HG03196 (cell line): ENCODE measurements around the gene TESK2.
"Not testable (repeated sequence)": the region's sequence is repeated elsewhere in the genome, so short reads cannot be mapped to it uniquely, and the experiment has no call there.

Experiments used
- ATAC-seq: cut with Tn5 transposase; IDR thresholded peaks from one replicate; pipeline ENCODE4 v1.9.1; 2021; ENCODE audit not compliant: unreplicated experiment

TESK2 gene

DNA sequence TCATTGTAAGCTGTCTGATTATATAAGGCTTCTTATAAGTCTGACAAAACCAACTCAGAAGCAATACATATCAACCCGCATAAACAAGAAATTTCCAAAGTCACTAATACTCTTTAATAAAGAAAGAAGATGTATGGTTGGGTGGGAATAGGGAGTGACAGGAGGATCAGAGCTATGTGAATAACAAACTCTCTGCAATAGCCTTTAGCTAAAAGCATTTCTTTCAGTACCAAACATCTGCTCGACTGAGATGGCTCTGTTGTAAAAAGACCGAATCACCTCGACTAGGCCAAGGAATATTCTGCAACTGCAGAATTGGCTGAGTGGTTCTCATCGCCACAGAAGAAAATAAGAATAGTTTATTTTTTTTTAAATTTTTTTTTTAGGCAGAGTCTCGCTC lies 111.4 kb downstream of the TESK2 start:
- ATAC-seq = no peak

DNA sequence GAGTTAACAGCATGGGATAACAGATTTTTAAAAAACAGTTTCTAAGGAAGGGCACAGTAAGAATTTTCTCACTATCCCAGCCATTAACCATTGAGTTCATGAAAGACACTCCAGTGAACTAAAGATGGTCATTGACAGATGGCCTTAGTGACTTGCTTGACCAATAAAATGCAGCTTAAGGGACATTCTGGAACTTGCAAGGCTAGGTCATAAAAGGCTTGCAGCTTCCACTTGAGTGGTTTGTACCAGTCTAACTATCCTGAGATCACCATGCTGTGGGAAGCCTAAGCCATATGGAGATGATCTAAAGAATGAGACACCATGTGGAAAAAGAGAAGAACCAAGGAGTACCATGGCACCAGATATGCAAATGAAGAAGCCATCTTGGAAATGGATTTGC lies 112.8 kb downstream of the TESK2 start:
- no peak for ATAC-seq

DNA sequence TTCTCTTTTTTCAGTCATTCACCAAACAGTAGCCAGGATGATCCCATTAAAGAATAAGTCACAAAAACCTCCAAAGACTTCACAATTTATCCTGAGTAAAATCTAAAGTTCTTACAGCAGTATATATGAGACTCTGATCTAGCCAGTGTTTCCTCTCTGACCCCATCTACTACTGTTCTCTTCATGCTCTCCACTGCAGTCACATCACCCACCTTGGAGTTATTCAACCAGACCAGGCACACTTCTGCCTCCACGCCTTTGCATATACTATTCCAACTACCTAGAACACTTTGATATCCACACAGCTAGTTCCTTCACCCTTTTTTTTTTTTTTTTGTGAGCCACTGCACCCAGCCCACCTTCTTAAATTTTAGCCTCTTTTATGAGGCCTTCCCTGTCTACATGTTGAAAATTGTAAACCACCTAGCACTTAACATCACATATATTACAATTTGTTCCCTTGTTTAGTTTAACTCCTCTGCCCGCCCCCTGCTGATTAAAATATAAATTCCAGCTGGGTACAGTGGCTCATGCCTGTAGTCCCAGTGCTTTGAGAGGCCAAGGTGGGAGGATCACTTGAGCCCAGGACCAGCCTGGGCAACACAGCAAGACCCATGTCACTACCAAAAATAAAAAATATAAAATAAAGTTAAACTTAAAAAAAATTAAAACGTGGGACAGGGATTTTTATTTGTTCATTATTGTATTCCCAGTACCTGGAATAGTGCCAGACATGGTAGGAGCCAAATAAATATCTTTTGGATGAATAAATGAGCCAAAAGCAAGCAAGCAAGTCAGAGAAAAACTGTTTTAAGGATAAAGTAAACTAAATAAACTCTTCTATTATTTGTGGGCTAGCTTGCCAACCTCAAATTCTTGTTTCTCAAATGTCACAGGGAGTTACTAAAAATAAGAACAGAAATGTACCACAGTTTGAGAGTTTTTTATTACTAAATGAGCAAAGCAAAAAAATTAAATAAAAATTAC lies 115.6 kb downstream of the TESK2 start:
- no peak for ATAC-seq

DNA sequence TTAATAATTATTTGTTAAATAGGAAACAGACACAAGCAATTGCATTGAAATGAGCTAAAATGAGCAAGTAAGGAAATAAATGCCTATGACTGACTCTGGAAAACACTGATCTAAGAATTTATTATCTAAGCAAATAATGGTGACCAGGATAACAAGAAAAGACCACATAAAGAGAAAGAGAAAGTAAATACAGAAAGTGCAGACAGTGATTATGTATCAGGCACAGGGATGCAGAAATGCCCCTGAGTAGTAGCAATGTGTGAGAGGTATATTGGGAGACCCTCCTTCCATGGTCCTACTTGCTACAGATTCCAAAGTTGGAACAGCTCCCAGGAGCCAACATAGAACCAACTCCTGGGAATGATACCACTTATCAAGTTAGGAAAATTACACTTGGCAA lies 117.4 kb downstream of the TESK2 start:
- no peak for ATAC-seq

DNA sequence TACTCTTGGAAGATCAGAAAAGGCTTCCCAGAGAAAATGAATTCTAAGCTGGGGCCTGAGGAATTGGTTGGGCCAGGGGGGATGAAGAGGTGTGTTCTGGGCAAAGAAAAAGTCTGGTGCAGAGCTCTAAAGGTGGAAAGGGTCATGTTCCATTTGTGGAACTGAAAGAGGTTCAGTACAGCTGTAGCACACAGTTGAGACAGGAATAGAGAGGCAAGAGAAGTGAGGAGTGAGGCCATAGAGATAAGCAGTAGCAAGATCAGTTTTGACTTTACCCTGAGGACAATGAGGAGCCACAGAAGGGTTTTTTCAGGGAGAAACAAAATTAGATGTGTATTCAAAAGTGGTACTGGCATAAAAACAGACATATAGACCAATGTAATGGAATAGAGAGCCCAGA lies 120.4 kb downstream of the TESK2 start:
- ATAC-seq = no peak

DNA sequence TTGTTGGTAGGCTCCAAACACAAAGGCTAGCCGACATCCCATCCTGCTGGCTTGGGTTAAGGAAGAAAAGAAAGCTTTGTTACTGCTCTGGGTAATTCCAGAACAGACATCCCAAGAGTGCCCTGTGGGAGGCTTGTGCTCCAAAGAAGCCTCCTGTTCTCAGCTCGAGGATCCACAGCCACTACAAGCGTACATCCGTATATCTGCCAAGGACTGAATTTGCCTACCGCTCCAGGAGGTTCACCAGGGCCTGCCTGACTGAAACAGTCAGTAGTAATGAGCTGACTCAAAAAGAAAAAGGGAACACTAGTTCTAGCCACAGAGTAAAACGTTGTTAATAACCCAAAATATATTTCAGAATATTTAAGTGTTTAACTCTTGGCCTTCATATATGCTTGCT lies 125.9 kb downstream of the TESK2 start:
- no peak for ATAC-seq

DNA sequence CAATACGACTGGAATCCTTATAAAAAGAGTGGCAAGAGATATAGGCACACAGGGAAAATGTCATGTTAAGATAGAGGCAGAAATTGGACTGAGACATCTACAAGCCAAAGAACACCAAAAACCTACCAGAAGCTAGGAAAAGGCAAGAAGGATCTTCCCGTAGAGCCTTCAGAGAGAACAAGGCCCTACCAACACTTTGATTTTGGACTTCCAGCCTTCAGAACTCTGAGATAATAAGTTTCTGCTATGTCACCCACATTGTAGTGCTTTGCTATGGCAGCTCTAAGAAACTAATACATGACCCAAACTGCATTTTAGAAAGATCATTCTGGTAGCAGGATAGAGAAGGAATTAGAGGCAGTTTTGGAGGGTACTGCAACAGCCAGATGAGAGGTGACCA lies 126.7 kb downstream of the TESK2 start:
- no peak for ATAC-seq

DNA sequence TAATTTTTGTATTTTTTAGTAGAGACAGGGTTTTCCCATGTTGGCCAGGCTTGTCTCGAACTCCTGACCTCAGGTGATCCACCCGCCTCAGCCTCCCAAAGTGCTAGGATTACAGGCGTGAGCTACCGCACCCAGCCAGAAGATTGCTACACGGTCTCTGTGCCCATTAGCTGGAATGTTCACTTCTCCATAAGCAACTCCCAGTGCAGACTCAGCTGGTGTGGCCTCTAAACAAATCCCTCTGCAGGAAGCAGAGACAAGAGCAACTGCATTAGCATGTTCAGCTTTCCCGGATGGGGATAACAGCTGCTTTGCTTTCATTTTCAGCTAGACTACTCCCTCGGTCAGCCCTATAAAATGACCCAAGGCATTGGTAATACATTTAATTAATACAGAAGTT lies 130.0 kb downstream of the TESK2 start:
- ATAC-seq = not testable (repeated sequence)

DNA sequence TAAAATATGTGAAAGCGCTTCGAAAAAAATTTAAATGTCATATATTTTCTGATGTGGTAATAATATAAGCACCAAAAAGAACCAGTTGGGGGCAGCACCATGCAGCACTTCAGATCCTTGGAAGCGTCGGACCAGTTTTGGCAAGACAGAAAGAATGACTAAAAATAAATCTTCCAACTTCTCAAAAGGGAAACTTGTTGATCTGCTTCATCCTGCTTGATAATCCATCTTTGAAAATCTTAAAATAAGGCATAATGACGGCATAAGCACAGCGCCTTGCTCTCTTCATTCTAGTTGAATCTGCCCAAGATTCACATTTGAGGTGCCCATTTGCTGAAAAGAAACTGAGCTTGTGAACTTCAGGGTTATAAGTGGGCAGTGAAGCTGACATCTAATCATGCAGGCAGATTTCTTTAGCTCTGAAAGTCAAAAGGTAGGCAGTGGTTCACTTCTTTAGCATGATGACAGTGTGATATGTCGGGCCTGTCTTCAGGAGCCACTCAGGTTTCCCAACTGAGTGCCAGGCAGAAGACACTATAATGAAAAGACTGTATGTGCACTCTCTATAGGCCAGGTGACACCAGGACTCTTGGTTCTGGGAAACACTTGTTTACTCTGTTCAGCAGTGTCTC lies 131.0 kb downstream of the TESK2 start:
- no peak for ATAC-seq

DNA sequence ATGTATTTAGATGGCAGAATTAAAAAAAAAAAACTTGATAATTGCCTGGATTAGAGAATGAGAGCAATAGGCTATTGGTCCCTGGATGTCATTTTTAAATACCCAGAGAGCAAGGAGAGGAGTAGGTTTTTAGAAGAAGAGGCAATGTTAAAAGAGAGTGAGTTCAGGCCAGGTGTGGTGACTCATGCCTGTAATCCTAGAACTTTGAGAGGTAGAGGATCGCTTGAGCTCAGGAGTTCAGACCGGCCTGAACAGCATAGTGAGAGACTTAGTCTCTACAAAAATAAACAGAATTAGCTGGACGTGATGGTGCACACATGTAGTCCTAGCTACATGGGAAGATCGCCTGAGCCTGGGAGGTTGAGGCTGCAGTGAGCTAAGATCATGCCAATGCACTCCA lies 134.8 kb downstream of the TESK2 start:
- no peak for ATAC-seq

DNA sequence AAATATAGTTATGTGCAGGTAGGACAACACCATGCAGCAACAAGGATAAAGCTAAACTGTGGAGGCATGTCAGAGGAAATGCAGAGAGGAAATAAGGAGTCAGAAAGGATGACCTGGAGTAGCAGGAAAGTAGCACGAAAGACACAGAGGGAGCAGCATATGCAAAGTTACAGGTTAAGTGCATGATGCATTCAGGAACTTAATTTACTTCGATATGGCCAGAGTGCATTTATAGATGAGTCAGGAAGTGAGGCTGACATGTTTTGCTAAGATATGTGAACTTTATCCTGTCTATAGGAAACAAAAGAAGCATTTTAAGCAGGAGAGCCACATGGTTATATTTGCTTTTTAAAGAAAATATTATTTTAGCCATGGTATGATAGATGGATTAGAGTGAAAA lies 135.3 kb downstream of the TESK2 start:
- ATAC-seq = no peak

DNA sequence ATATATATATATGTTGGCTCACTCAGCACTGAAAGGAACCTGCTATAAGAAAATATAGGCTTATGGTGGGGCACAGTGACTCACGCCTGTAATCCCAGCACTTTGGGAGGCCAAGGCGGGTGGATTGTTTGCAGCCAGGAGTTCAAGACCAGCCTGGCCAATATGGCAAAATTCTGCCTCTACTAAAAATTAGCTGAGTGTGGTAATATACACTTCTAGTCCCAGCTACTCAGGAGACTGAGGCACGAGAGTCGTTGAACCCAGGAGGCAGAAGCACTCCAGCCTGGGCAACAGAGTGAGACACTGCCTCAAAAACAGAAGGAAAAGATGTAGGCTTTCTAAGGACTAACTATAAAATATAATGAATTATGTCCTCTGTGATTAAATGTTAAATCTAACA lies 136.1 kb downstream of the TESK2 start:
- no peak for ATAC-seq

DNA sequence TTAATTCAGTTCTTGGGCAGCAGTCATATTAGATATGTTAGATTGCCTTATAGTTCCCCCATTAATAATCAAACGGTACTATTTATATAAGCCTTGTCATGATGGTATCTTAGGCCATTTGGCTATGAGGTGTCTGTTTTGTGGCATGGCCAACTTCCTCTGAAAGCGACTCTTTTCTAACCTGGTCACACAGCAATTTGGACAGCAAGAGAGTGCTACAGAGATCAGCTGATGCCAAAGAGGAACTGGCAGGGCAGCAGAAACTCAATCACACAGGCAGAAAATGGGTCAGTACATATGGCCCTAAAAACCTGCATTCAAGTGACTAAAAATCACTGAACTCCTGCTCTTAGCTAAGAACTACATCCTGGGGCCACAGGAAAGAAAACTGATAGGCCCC lies 137.3 kb downstream of the TESK2 start:
- no peak for ATAC-seq

DNA sequence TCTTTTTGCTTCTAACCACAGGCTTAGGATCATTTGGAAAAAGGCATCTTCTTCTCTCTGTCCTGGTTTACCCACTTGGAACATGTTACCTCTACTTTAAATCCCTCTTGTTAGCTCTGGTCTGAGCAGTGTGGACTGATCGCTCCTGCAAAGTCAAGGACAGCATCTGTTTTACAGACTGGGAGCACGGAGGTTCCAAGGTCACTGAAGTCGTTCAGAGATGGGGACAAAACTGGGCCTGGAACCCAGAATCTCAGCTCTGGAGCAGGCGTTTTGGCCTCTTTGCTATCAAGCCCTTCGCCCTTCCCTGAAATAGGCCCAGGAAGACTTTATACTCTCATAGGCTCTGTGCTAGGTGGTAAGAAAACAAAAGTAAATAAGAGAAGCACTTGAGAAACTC lies 139.5 kb downstream of the TESK2 start:
- no peak for ATAC-seq

DNA sequence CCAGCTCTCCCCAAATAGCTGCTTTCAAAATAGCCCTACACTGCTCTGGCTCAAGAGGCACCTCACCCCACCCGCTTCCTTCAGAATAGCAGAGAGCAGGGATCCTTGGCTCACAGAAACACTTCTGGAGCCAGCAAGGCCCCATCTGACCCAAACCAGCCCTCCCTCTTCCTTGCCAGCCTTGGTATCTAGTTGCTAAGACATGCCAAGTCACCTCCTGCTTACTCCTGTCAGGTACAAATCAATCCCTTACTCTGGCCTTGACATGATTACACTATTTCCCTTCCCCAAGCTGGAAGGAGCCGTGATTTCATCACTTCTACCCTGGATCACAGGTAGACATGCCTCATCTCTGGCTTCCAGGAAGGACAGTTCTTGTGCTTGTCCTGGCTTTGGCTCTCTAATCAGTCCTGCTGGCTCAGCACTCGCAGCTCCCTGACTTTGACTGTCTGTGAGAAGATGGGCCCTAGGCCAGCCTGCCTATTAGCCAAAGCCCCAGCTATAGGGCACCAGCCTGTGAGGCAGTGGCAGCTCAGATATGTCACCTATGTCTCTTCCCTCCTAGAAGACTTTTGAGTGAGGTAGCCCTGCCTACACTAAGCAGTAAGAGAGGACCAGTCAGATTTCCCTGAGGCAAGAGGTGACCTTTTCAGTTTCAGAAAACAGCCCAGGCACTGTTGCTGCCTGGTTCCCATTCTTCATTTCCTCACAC lies 141.8 kb downstream of the TESK2 start:
- ATAC-seq = no peak

DNA sequence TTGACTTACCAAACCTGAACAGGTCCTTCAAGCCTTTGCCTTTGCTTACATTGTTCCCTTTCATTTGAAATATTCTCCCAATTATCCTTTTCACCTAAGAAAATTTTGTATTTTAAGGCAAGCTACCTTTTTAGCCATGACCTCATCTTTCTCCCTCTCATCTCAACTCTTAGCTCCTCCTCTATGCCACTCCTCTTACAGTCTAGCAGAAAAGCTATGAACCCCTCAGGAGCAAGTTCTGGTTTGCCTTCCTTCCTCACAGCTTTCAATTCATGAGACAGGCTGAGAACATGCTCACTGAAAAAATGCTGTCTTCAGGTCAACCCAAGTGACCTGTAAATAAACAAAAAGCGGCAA lies 142.4 kb downstream of the TESK2 start:
- no peak for ATAC-seq

DNA sequence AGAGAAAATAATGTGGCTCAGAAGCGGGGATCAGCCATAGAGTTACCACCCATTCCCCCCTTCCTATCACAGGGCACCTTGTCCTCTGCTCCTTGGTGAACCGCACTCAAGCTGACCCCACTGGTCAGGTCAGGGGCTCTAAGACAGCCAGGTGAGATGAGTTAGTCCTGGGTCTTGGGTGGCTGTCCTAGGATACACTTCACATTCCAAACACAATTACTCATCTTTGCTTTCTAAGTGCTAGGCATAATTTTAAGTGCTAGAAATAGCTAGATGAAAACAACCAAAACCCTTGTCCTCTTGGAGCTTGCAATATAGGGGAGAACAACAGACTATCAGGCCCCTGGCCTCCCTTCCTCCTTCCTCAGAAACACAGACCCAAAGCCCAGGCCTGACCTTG lies 142.9 kb downstream of the TESK2 start:
- ATAC-seq = no peak

DNA sequence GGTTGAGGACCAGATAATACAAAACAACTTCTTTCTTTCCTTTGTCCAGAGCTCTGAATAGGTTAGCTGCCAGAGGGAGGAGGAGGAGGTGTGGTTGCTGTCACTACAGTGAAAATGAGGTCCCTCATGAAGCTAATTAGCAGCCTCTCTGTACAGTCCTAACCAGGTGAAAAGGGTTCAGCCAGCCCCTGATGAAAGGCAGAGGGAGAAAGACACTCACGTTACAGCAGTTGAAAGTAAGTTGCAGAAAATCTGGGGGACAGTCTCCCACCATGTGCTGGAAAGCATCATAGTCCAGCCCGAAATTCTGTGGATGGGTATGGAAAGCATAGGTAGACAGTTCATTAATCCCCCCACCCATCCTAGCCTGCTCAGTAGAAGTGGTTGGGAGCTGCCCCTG lies 144.5 kb downstream of the TESK2 start:
- ATAC-seq = no peak

DNA sequence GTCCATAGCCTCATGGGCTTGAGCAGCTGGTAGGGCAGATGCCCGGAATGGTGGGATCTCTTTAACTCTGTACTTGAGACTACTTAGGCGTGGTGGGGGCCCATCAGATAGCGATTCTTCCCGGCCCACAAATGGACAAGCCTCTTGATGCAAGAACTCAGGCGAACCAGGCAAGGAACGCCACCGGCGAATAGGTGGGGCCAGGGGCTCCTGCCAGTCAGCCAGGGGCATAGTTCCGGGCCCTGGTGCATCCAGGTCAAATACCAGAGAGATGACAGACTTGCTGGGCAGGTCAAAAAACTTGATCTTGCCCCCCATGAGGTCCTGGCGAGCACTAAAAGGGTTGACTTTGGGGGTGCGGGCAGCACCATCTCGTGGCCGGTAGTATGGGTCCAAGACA lies 145.9 kb downstream of the TESK2 start:
- ATAC-seq = no peak

DNA sequence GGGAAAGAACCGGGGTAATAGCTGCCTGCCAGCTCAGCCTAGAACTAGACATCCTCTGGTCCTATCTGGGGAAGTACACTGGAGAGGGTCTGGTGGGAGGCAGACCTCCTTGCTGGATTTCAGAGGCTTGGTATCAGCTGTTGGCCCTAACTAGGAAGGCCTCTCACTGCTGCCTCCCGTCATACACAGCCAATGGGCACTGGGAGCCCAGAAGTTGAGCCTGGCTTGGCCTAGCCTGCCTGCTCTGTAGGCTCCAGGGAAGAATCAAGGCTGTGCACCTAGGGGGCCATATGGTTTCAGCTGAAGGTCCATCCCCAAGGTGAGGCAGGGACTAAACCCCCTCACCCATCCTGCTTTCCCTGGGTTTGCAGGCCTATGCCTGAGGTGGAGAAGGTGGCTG lies 146.5 kb downstream of the TESK2 start:
- ATAC-seq = no peak

DNA sequence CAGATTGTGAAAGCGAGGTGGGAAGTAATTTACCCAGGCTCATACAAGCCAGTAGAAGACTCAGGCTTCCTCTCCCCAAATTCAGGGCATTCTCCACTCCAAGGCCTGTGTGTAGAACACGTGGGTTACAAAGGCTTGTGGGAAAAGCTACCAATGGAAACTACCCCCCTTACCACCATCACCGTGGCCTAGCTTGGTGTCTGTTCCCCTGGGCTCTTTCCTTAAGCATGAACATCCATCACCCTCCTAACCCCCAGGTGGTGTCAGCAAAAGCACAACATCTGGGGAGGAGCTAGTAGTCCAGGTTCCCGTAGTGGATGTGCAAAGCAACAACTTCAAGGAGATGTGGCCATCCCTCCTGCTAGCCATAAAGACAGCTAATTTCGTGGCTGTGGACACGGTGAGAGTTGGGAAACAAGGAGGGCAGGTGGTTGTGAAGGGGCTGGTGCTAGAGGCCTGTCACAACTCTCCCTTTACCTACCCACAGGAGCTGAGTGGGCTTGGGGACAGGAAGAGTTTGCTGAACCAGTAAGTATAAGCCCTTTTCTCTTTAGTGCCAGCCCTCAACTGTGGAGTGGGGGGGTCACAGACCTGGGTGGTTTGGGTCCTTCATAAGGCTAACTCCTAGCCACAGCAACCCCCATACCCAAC lies 150.0 kb downstream of the TESK2 start:
- no peak for ATAC-seq
